HCT116 (cell line): ENCODE data around the gene DPH3. TPM values are rescaled to one million over a fixed set of nuclear protein-coding genes. Genes with fewer than 3 reads are reported as not detected.

Experiments
- ATAC-seq: fragments of 200-7000 bp; cut with Tn5 transposase; 2 replicates; pipeline ENCODE4 v1.9.1; 2020; ENCODE audit warnings: mild to moderate bottlenecking, moderate library complexity
- BruUV-seq: library from RNA; stranded (reverse); fragments of 400-500 nt; replicated peaks from 2 replicates; lab custom pipeline; 2021; lab: Mats Ljungman, UMichigan
- CTCF ChIA-PET: fragments of 300-600 bp; sonication (Branson Sonifier 250); formaldehyde crosslinking; loops from one replicate; lab custom pipeline; 2021; ENCODE audit warnings: antibody characterized with exemption; lab: Charles Lee
- POLR2A ChIA-PET: fragments of 300-600, 350-600 bp; sonication (Branson Sonifier 250); formaldehyde crosslinking; loops from one replicate; lab custom pipeline; 2021; ENCODE audit warnings: antibody characterized with exemption; lab: Charles Lee
- RAD21 ChIA-PET, 2 experiments: fragments of 300-600 bp; sonication (Branson Sonifier 250); formaldehyde crosslinking; loops; one replicate each; lab custom pipeline; 2023; ENCODE audit warnings: low total read pairs in 2 of 2; ENCODE audit not compliant: uncharacterized antibody in 2 of 2, unreplicated experiment in 2 of 2, low non-redundant PET in 1 of 2; lab: Charles Lee
- DNase-seq: peaks from one replicate; pipeline ENCODE4 v3.0.0-alpha.2; 2010; ENCODE audit warnings: low read depth, low spot score
- H2AFZ ChIP-seq: fragments of 200-600 bp; shearing (Covaris generic), sonication (generic); 2 replicates; pipeline ENCODE4 v1.6.1; 2017; ENCODE audit warnings: low read depth, mixed run types, mixed read lengths, antibody characterized with exemption, low read length; ENCODE audit not compliant: poor library complexity, severe bottlenecking
- H3K27ac ChIP-seq: 2 replicates; pipeline ENCODE4 v1.5.1; 2012; ENCODE audit warnings: low read depth, low read length
- H3K27me3 ChIP-seq: fragments of 200-600 bp; sonication (generic); 2 replicates; pipeline ENCODE4 v1.6.1; 2016; ENCODE audit warnings: mixed run types, low read length, mixed read lengths; ENCODE audit not compliant: insufficient read depth
- H3K36me3 ChIP-seq, 2 experiments: fragments of 200-500 bp in 1 of 2; fragments of 200-600 bp in 1 of 2; sonication (Bioruptor generic) in 1 of 2; sonication (generic) in 1 of 2; 2 replicates each; pipeline versions ENCODE4 v1.5.1 to v1.6.1; 2014 to 2016; ENCODE audit warnings: low read length in 2 of 2, inconsistent platforms in 1 of 2, mixed read lengths in 1 of 2, mixed run types in 1 of 2; ENCODE audit not compliant: insufficient read depth in 2 of 2, control insufficient read depth in 1 of 2
- H3K4me1 ChIP-seq, 2 experiments: fragments of 200-600 bp in 1 of 2; sonication (generic) in 1 of 2; 2 replicates each; pipeline versions ENCODE4 v1.5.1 to v1.6.1; 2012 to 2017; ENCODE audit warnings: low read length in 2 of 2, inconsistent platforms in 1 of 2, mild to moderate bottlenecking in 1 of 2, mixed read lengths in 1 of 2, mixed run types in 1 of 2, moderate library complexity in 1 of 2; ENCODE audit not compliant: insufficient read depth in 2 of 2, control insufficient read depth in 1 of 2
- H3K4me2 ChIP-seq: fragments of 200-600 bp; sonication (generic); 2 replicates; pipeline ENCODE4 v1.6.1; 2017; ENCODE audit warnings: mixed run types, low read length, mixed read lengths
- H3K4me3 ChIP-seq, 2 experiments: fragments of 200-600 bp in 1 of 2; sonication (generic) in 1 of 2; replicated peaks in 1 of 2; 2 replicates each; pipeline ENCODE4 v1.5.1; 2011 to 2016; ENCODE audit warnings: low read length in 2 of 2, control low read depth in 1 of 2, low read depth in 1 of 2, mild to moderate bottlenecking in 1 of 2, mixed read lengths in 1 of 2, mixed run types in 1 of 2
- H3K79me2 ChIP-seq: fragments of 200-600 bp; sonication (generic); 2 replicates; pipeline ENCODE4 v1.6.1; 2017; ENCODE audit warnings: mild to moderate bottlenecking, mixed run types, low read length, moderate library complexity, mixed read lengths; ENCODE audit not compliant: insufficient read depth
- H3K9ac ChIP-seq: fragments of 200-600 bp; sonication (generic); 2 replicates; pipeline ENCODE4 v1.6.1; 2016; ENCODE audit warnings: low read length, mixed read lengths
- H3K9me2 ChIP-seq: fragments of 200-600 bp; sonication (generic), shearing (Covaris generic); 2 replicates; pipeline ENCODE4 v1.6.1; 2017; ENCODE audit warnings: mixed run types, mild to moderate bottlenecking, moderate library complexity; ENCODE audit not compliant: insufficient read depth
- H3K9me3 ChIP-seq, 2 experiments: fragments of 200-500 bp in 1 of 2; fragments of 200-600 bp in 1 of 2; sonication (Bioruptor generic) in 1 of 2; sonication (generic) in 1 of 2; 2 replicates each; pipeline ENCODE4 v1.6.1; 2014 to 2017; ENCODE audit warnings: low read length in 2 of 2, mixed read lengths in 2 of 2, inconsistent platforms in 1 of 2, low read depth in 1 of 2, mild to moderate bottlenecking in 1 of 2, mixed run types in 1 of 2, moderate library complexity in 1 of 2; ENCODE audit not compliant: control insufficient read depth in 1 of 2, insufficient read depth in 1 of 2
- H4K20me1 ChIP-seq: fragments of 200-600 bp; sonication (generic), shearing (Covaris generic); 2 replicates; pipeline ENCODE4 v1.6.1; 2017; ENCODE audit warnings: mixed run types, mild to moderate bottlenecking, moderate library complexity; ENCODE audit not compliant: insufficient read depth
- CTCF ChIP-seq, 3 experiments: fragments of 200-600 bp in 1 of 3; sonication (generic) in 1 of 3; IDR thresholded peaks in 2 of 3; conservative IDR thresholded peaks in 1 of 3; 2 replicates each; pipeline ENCODE4 v1.5.1; 2012 to 2017; ENCODE audit warnings: low read depth in 2 of 3, low read length in 2 of 3, antibody characterized with exemption in 1 of 3, borderline replicate concordance in 1 of 3, control low read depth in 1 of 3, mild to moderate bottlenecking in 1 of 3, mixed read lengths in 1 of 3, mixed run types in 1 of 3, moderate library complexity in 1 of 3; ENCODE audit not compliant: insufficient read depth in 1 of 3
- ELF1 ChIP-seq: IDR thresholded peaks from 2 replicates; pipeline ENCODE4 v1.6.1; 2012; ENCODE audit warnings: low read depth, borderline replicate concordance
- EZH2 ChIP-seq: fragments of 200-600 bp; sonication (generic); IDR thresholded peaks from 2 replicates; pipeline ENCODE4 v1.6.1; 2017; ENCODE audit warnings: antibody characterized with exemption, mixed run types
- FOSL1 ChIP-seq: IDR thresholded peaks from 2 replicates; pipeline ENCODE4 v1.6.1; 2012; ENCODE audit warnings: low read depth
- POLR2A ChIP-seq: IDR thresholded peaks from 2 replicates; pipeline ENCODE4 v1.7.0; 2011; ENCODE audit warnings: borderline replicate concordance; ENCODE audit not compliant: insufficient read depth, insufficient read length; ENCODE audit errors: extremely low read depth
- POLR2AphosphoS5 ChIP-seq: IDR thresholded peaks from 2 replicates; pipeline ENCODE4 v1.6.1; 2011; ENCODE audit warnings: mild to moderate bottlenecking, low read depth, low read length, moderate library complexity
- RAD21 ChIP-seq: IDR thresholded peaks from 2 replicates; pipeline ENCODE4 v1.6.1; 2012; ENCODE audit warnings: low read depth, mild to moderate bottlenecking
- REST ChIP-seq: IDR thresholded peaks from 2 replicates; pipeline ENCODE4 v1.6.1; 2012; ENCODE audit warnings: low read depth
- SIN3A ChIP-seq: IDR thresholded peaks from 2 replicates; pipeline ENCODE4 v1.6.1; 2012; ENCODE audit warnings: low read depth
- SP1 ChIP-seq: IDR thresholded peaks from 2 replicates; pipeline ENCODE4 v1.6.1; 2012; ENCODE audit warnings: low read depth
- SRF ChIP-seq: IDR thresholded peaks from 2 replicates; pipeline ENCODE4 v1.6.1; 2012; ENCODE audit warnings: low read depth
- YY1 ChIP-seq: IDR thresholded peaks from 2 replicates; pipeline ENCODE4 v1.6.1; 2011; ENCODE audit warnings: low read length, low read depth, moderate library complexity, mild to moderate bottlenecking; ENCODE audit not compliant: insufficient replicate concordance; ENCODE audit errors: extremely low read depth
- ZBTB33 ChIP-seq: IDR thresholded peaks from 2 replicates; pipeline ENCODE4 v1.6.1; 2011; ENCODE audit warnings: mild to moderate bottlenecking, low read length, moderate library complexity; ENCODE audit not compliant: insufficient replicate concordance; ENCODE audit errors: extremely low read depth
- ZFX ChIP-seq: fragments of 450-650 bp; IDR thresholded peaks from 2 replicates; pipeline ENCODE4 v1.6.1; 2017
- intact Hi-C: fragments of 100-400 bp; cut with micrococcal nuclease; formaldehyde crosslinking; loops from 2 replicates; pipeline ENCODE4 v1.10.0; 2022
- total RNA-seq: library from RNA; stranded (reverse); gene quantifications from one replicate; pipeline ENCODE4 v1.2.1, GENCODE V29; 2021; ENCODE audit not compliant: unreplicated experiment

DPH3 gene
- total RNA-seq, 1 experiment from 2014 or later = 13.8 TPM

GRCh38 chr3:16295298-16295890, 30.7 kb upstream of the DPH3 start:
- no peaks in the 10 kb centered on the region for H3K4me1 ChIP-seq
- intact Hi-C loops = no loop called here
- ChIA-PET CTCF (interaction anchor here (1.1 kb wide), 1 partner anchor 10 kb away, joined by 3 read pairs; no protein-coding TSS in a partner anchor), POLR2A (no interaction called here), RAD21 (no interaction called here)
- no TSS peak for BruUV-seq
- no peak overlapping the region for H3K4me3 ChIP-seq
- H3K36me3 ChIP-seq = peaks cover 0 to 3% of the 10 kb centered on the region in 2 experiments; a peak in 2 of 4 replicates
- H3K27ac ChIP-seq = no peak overlapping the region
- DNase-seq (no peak), ATAC-seq (no peak)
- no peaks in the 10 kb centered on the region; a peak in 1 of 4 replicates for H3K9me3 ChIP-seq
- peaks cover 4% of the 10 kb centered on the region; the same call in 1 of the 2 replicates for H3K79me2 ChIP-seq
- H3K4me2 ChIP-seq = no peak overlapping the region
- no peak overlapping the region for H3K9ac ChIP-seq
- no peaks in the 10 kb centered on the region for H3K9me2 ChIP-seq
- no peaks in the 10 kb centered on the region for H3K27me3 ChIP-seq
- TF ChIP-seq YY1 (no peak), ZBTB33 (no peak), CTCF (IDR thresholded peaks at IDR 0.05 in 2 of 3, conservative IDR thresholded peaks at IDR 0.05 in 1 of 3; ENCODE audit: borderline replicate concordance in 1 of 3, insufficient read depth in 1 of 3, low read depth in 2 of 3, low read length in 2 of 3) (no peak), SIN3A (no peak), SP1 (no peak), REST (no peak), SRF (no peak), ZFX (no peak), POLR2A (no peak), POLR2AphosphoS5 (no peak), ELF1 (no peak), RAD21 (no peak), FOSL1 (no peak), EZH2 (no peak)
- H2AFZ ChIP-seq = no peak overlapping the region
- H4K20me1 ChIP-seq = no peaks in the 10 kb centered on the region
